ENCODE results near the gene LRRK1.

Gene LRRK1

GRCh38 chr15:101008158-101009139 lies 89.3 kb downstream of the LRRK1 start:
- DNase-seq (ENCODE audit: low read depth), result peak; percentile 77

GRCh38 chr15:101009176-101009575 lies 90.0 kb downstream of the LRRK1 start:
- DNase-seq (ENCODE audit: low read depth), result no peak

- no peak for DNase-seq (ENCODE audit: low read depth)
Observed at GRCh38 chr15:101010781-101011180, 91.6 kb downstream of the LRRK1 start.

- no peak for DNase-seq (ENCODE audit: low read depth)
Observed at GRCh38 chr15:101012326-101013200, 93.4 kb downstream of the LRRK1 start.

- DNase-seq (ENCODE audit: low read depth), result no peak
Observed at GRCh38 chr15:101013201-101013550, 94.0 kb downstream of the LRRK1 start.

- no peak for DNase-seq (ENCODE audit: low read depth)
Observed at GRCh38 chr15:101013769-101014675, 94.9 kb downstream of the LRRK1 start.

GRCh38 chr15:101014921-101015841 lies 96.0 kb downstream of the LRRK1 start:
- peak; percentile 33 for DNase-seq (ENCODE audit: low read depth)

- DNase-seq (ENCODE audit: low read depth), result no peak
Observed at GRCh38 chr15:101016581-101016980, 97.4 kb downstream of the LRRK1 start.

GRCh38 chr15:101017093-101017754 lies 98.1 kb downstream of the LRRK1 start:
- no peak for DNase-seq (ENCODE audit: low read depth)

- no peak for DNase-seq (ENCODE audit: low read depth)
Observed at GRCh38 chr15:101018016-101018415, 98.9 kb downstream of the LRRK1 start.

GRCh38 chr15:101018450-101018849 lies 99.3 kb downstream of the LRRK1 start:
- DNase-seq (ENCODE audit: low read depth), result no peak

GRCh38 chr15:101019366-101019896 lies 100.3 kb downstream of the LRRK1 start:
- no peak for DNase-seq (ENCODE audit: low read depth)

GRCh38 chr15:101020451-101020850 lies 101.3 kb downstream of the LRRK1 start:
- DNase-seq (ENCODE audit: low read depth), result no peak

- DNase-seq (ENCODE audit: low read depth), result no peak
Observed at GRCh38 chr15:101020945-101021344, 101.8 kb downstream of the LRRK1 start.

GRCh38 chr15:101022306-101022705 lies 103.1 kb downstream of the LRRK1 start:
- DNase-seq (ENCODE audit: low read depth), result no peak

- no peak for DNase-seq (ENCODE audit: low read depth)
Observed at GRCh38 chr15:101022876-101023275, 103.7 kb downstream of the LRRK1 start.

GRCh38 chr15:101023501-101024072 lies 104.4 kb downstream of the LRRK1 start:
- no peak for DNase-seq (ENCODE audit: low read depth)

- DNase-seq (ENCODE audit: low read depth), result no peak
Observed at GRCh38 chr15:101024073-101024695, 105.0 kb downstream of the LRRK1 start.

Measured in activated T-helper 1 cell treated with Interleukin-2 at 50 U/mL for 16 hours (primary cell).